HL-60/S4 treated with phorbol 12-myristate 13-acetate at 8.2 ng/mL for 4 days and 3 days (cell line): ENCODE measurements around the gene GUCY1B1.

Experiments
- in situ Hi-C: fragments of 300-500 bp; cut with MboI; formaldehyde crosslinking; loops from 2 replicates; pipeline ENCODE4 v1.15.0; 2022; ENCODE audit warnings: low sequenced_read_pairs

Gene GUCY1B1

DNA sequence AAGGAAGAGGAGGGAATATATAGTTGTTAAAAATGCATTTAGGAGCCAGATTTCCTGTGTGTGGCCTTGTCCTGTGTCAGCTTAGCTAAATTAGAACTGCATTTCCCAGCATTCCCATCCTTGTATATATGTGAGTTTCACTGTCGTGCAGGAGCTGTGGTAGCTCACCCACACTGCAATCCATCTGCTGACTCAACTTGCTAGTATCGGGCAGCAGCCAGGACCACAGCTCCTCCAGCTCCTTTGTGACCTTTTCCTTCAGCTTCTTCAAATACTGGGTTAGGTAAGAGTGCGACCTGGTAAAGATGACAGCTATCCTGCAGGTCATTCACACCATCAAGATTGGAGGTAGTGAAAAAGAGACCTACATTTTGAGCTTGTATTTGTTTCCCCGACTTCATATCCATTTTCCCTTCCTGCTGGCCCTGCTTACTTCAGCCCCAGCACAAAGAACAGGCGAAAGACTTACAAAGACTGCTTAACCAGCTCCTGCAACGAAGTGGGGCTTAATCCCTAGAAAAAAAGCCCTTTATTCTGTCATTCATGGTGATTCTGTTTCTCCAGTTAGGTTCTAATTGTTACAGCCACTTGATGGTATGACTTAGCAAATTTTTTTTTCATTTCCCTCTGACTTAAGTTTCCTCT is 95.9 kb downstream of the GUCY1B1 start:
- in situ Hi-C loops: no loop called here

DNA sequence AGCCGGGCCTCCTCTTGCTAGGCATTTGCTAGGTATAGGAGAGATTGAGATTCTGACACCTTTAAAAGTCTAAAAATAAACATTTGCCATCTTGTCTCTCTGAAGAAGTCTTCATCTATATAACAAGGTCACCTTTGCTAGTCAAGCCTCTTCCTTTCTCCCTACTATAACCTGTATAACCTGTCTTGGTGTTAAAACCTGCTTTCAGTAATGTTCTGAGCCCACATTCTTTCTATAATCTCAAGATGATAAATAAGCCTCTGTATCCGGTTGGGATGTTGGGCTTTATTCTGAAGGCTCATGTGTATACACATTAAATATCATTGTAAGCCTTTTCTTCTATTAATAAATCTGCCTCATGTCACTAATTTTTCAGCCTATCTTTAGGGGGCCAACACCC is 97.1 kb downstream of the GUCY1B1 start:
- in situ Hi-C loops: no loop called here
